Keratinocyte (primary cell): ENCODE results near the gene SMCO3. TPM values are rescaled to one million over a fixed set of nuclear protein-coding genes. Genes with fewer than 3 reads are reported as not detected.

Experiments
- DNase-seq: peaks from one replicate; pipeline ENCODE4 v3.0.0-alpha.2; 2011; ENCODE audit warnings: low read depth, missing footprints, low spot score
- FAIRE-seq: peaks from 2 replicates; lab custom pipeline; 2011; peaks lifted over from hg19 to GRCh38; lab: Jason Lieb, UNC
- H2AFZ ChIP-seq: 2 replicates; pipeline ENCODE4 v1.6.0; 2012; ENCODE audit warnings: low read length, control low read depth, inconsistent platforms; ENCODE audit not compliant: control insufficient read depth
- H3K27ac ChIP-seq: 2 replicates; pipeline ENCODE4 v1.5.1; 2011; ENCODE audit warnings: low read length; ENCODE audit not compliant: control insufficient read depth, insufficient read depth
- H3K27me3 ChIP-seq: 3 replicates; pipeline ENCODE4 v1.6.0; 2011; ENCODE audit warnings: low read length; ENCODE audit not compliant: control insufficient read depth, insufficient read depth; ENCODE audit errors: extremely low read depth
- H3K36me3 ChIP-seq, 2 experiments: 2 replicates in 1 of 2; 3 replicates in 1 of 2; pipeline ENCODE4 v1.5.1; 2011; ENCODE audit warnings: low read length in 2 of 2, mild to moderate bottlenecking in 1 of 2; ENCODE audit not compliant: control insufficient read depth in 2 of 2, insufficient read depth in 2 of 2; ENCODE audit errors: extremely low read depth in 1 of 2
- H3K4me1 ChIP-seq: 3 replicates; pipeline ENCODE4 v1.5.1; 2011; ENCODE audit warnings: low read length; ENCODE audit not compliant: control insufficient read depth, insufficient read depth; ENCODE audit errors: extremely low read depth
- H3K4me2 ChIP-seq: 3 replicates; pipeline ENCODE4 v1.6.0; 2011; ENCODE audit warnings: low read depth, low read length; ENCODE audit not compliant: control insufficient read depth, insufficient read depth; ENCODE audit errors: extremely low read depth
- H3K4me3 ChIP-seq, 3 experiments: fragments of 200-600 bp in 1 of 3; sonication (generic) in 1 of 3; 2 replicates in 2 of 3; 3 replicates in 1 of 3; pipeline ENCODE4 v1.5.1; 2011 to 2016; ENCODE audit warnings: low read length in 3 of 3, mild to moderate bottlenecking in 3 of 3, control low read depth in 2 of 3, inconsistent platforms in 1 of 3, low read depth in 1 of 3, mixed read lengths in 1 of 3, mixed run types in 1 of 3, moderate library complexity in 1 of 3; ENCODE audit not compliant: control insufficient read depth in 2 of 3, insufficient read depth in 2 of 3; ENCODE audit errors: extremely low read depth in 1 of 3
- H3K79me2 ChIP-seq: 2 replicates; pipeline ENCODE4 v1.6.0; 2012; ENCODE audit warnings: low read length; ENCODE audit not compliant: control insufficient read depth, insufficient read depth
- H3K9ac ChIP-seq: 3 replicates; pipeline ENCODE4 v1.6.0; 2011; ENCODE audit warnings: low read length; ENCODE audit not compliant: control insufficient read depth, insufficient read depth; ENCODE audit errors: extremely low read depth
- H3K9me1 ChIP-seq: 3 replicates; pipeline ENCODE4 v1.6.0; 2011; ENCODE audit warnings: low read length; ENCODE audit not compliant: control insufficient read depth, insufficient read depth; ENCODE audit errors: extremely low read depth
- H3K9me3 ChIP-seq: 2 replicates; pipeline ENCODE4 v1.5.1; 2012; ENCODE audit warnings: low read depth, low read length; ENCODE audit not compliant: control insufficient read depth
- H4K20me1 ChIP-seq: 3 replicates; pipeline ENCODE4 v1.6.0; 2011; ENCODE audit warnings: low read length; ENCODE audit not compliant: control insufficient read depth, insufficient read depth; ENCODE audit errors: extremely low read depth
- CTCF ChIP-seq, 3 experiments: IDR thresholded peaks in 1 of 3; conservative IDR thresholded peaks in 1 of 3; optimal IDR thresholded peaks in 1 of 3; 2 replicates in 2 of 3; 3 replicates in 1 of 3; pipeline versions ENCODE3 to v1.5.1; 2011; ENCODE audit warnings: low read length in 3 of 3, mild to moderate bottlenecking in 3 of 3, moderate library complexity in 2 of 3, control low read depth in 1 of 3, inconsistent platforms in 1 of 3; ENCODE audit not compliant: insufficient read depth in 2 of 3; ENCODE audit errors: extremely low read depth in 1 of 3
- EZH2 ChIP-seq: IDR thresholded peaks from one replicate; pipeline ENCODE4 v1.6.1; 2012; ENCODE audit warnings: inconsistent platforms, mild to moderate bottlenecking, low read length, moderate library complexity
- dilution Hi-C: fragments of 300-500 bp; cut with MboI; formaldehyde crosslinking; loops from one replicate; pipeline ENCODE4 v1.7.0; 2020; ENCODE audit warnings: low sequenced_read_pairs; ENCODE audit not compliant: extremely low pct_ligation_motif_present
- polyA minus RNA-seq, 3 experiments: library from RNA; depleted of rRNA, polyadenylated mRNA; stranded (reverse); fragments of >200 nt; gene quantifications; 1 replicate in 1 of 3; 2 replicates in 1 of 3; 3 replicates in 1 of 3; pipeline ENCODE4 v1.2.3, GENCODE V29; 2011
- polyA plus RNA-seq, 5 experiments: library from polyadenylated mRNA; depleted of rRNA in 3 of 5; stranded (reverse) in 3 of 5; stranded (forward) in 1 of 5; unstranded in 1 of 5; fragments of >200 nt; gene quantifications; 1 replicate in 1 of 5; 2 replicates in 3 of 5; 3 replicates in 1 of 5; pipeline versions ENCODE4 v1.2.1 to v1.2.3, GENCODE V29; 2011 to 2012; ENCODE audit warnings: missing spikeins in 2 of 5, low read depth in 1 of 5, low replicate concordance in 1 of 5

Gene SMCO3
- polyA plus RNA-seq, result not detected in 3 replicates
- not detected for polyA plus RNA-seq (2011; ENCODE audit: low read depth)
- polyA plus RNA-seq (2011; cell fraction: cytosol; rRNA removed), result not detected in 2 replicates
- polyA plus RNA-seq (2011; cell fraction: nucleus; rRNA removed), result not detected in 2 replicates
- 0.07 TPM in 1 of 2 replicates, not detected in the other for polyA plus RNA-seq (2012; ENCODE audit: low replicate concordance)
- not detected in 3 replicates for polyA minus RNA-seq
- polyA minus RNA-seq (2011; cell fraction: cytosol; rRNA and poly(A)+ RNA removed), result not detected
- not detected in 2 replicates for polyA minus RNA-seq (2011; cell fraction: nucleus; rRNA and poly(A)+ RNA removed)

- no peaks in the 10 kb centered on the region for H4K20me1 ChIP-seq
- no peak for DNase-seq
- dilution Hi-C loops, result no loop called here
- no peaks in the 10 kb centered on the region for H3K9me3 ChIP-seq
- no peak for FAIRE-seq
- H3K27ac ChIP-seq, result no peak within 1 kb of the TSS
- no peaks in the 10 kb centered on the region for H3K36me3 ChIP-seq
- no peaks in the 10 kb centered on the region for H3K79me2 ChIP-seq
- H3K4me3 ChIP-seq, result no peak within 1 kb of the TSS
- no peaks in the 10 kb centered on the region for H3K27me3 ChIP-seq
- no peak within 1 kb of the TSS for H2AFZ ChIP-seq
- H3K9me1 ChIP-seq, result no peaks in the 10 kb centered on the region
- TF ChIP-seq CTCF (optimal IDR thresholded peaks at IDR 0.05 in 1 of 3, IDR thresholded peaks at IDR 0.05 in 1 of 3, conservative IDR thresholded peaks at IDR 0.05 in 1 of 3; ENCODE audit: extremely low read depth in 1 of 3, insufficient read depth in 2 of 3, low read length in 3 of 3) (no peak), EZH2 (no peak)
- no peak within 1 kb of the TSS for H3K4me2 ChIP-seq
- no peaks in the 10 kb centered on the region for H3K4me1 ChIP-seq
- H3K9ac ChIP-seq, result no peak within 1 kb of the TSS
Observed at GRCh38 chr12:14814014-14814413, at the start of gene SMCO3. Gene SMCO3 (minus strand): TSS chr12:14814182. CDS start chr12:14806680, 7,502 bp downstream.

- no peak for DNase-seq
- no peak overlapping the region for H3K27ac ChIP-seq
- H3K9me1 ChIP-seq, result no peaks in the 10 kb centered on the region
- no peak for FAIRE-seq
- H3K9ac ChIP-seq, result no peak overlapping the region
- H3K36me3 ChIP-seq, result no peaks in the 10 kb centered on the region
- TF ChIP-seq CTCF (optimal IDR thresholded peaks at IDR 0.05 in 1 of 3, IDR thresholded peaks at IDR 0.05 in 1 of 3, conservative IDR thresholded peaks at IDR 0.05 in 1 of 3; ENCODE audit: extremely low read depth in 1 of 3, insufficient read depth in 2 of 3, low read length in 3 of 3) (no peak), EZH2 (no peak)
- no peaks in the 10 kb centered on the region for H4K20me1 ChIP-seq
- no peak overlapping the region for H3K4me3 ChIP-seq
- no peak overlapping the region for H2AFZ ChIP-seq
- H3K4me1 ChIP-seq, result no peaks in the 10 kb centered on the region
- no peak overlapping the region for H3K4me2 ChIP-seq
- no peaks in the 10 kb centered on the region for H3K9me3 ChIP-seq
- no peaks in the 10 kb centered on the region for H3K79me2 ChIP-seq
- dilution Hi-C loops, result no loop called here
- H3K27me3 ChIP-seq, result no peaks in the 10 kb centered on the region
Observed at GRCh38 chr12:14860490-14860889, 46.5 kb upstream of the SMCO3 start.
